GM20000 (cell line): ENCODE data around the gene SMAD4.

ENCODE experiments used
- DNase-seq: peaks from one replicate; pipeline ENCODE4 v3.0.0; 2012; ENCODE audit warnings: low spot score
- CTCF ChIP-seq: IDR thresholded peaks from 2 replicates; pipeline ENCODE4 v1.5.1; 2012; ENCODE audit warnings: mild to moderate bottlenecking, control low read depth; ENCODE audit errors: extremely low read depth, missing control alignments

Gene SMAD4

DNA sequence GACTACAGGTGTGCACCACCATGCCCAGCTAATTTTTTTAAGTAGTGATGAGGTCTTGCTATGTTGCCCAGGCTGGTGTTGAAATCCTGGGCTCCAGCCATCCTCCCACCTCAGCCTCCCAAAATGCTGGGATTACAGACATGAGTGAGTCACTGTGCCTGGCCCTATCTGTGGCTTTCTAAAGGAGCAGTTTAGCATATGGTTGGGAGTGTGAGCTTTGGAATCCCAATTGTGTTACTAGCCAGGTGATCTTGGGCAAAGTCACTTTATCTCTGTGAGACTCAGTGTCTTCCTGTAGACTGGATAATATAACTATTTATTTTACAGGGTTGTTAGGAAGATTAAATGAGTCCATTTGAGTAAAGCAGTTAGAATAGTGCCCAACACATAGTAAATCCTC, 19.8 kb upstream of the SMAD4 start:
- no peak for TF ChIP-seq CTCF

DNA sequence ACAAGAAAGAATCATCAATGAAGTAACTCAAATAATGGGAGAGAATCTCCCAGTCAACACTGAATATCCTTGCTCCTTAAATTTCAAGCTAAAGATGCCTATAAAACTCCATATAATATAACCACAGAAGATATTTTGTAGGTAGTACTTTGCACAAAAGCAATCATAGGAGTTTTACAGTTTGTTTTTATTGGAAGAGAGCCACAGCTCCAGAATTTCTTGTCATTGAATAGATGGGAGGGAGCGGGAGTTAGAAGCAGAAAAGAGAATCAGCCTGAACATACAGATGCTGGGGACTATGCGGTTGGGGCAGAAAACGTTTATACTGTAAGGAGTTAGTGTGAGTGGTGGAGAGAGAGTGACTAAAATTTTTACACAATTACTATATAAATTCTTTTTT, 18.3 kb upstream of the SMAD4 start:
- no peak for TF ChIP-seq CTCF
- no peak for DNase-seq

More for the DNA sequence above, 19.8 kb upstream of the SMAD4 start:
- DNase-seq = no peak

GRCh38 chr18:51012441-51012840, 17.6 kb upstream of the SMAD4 start:
- TF ChIP-seq CTCF = no peak
- no peak for DNase-seq

DNA sequence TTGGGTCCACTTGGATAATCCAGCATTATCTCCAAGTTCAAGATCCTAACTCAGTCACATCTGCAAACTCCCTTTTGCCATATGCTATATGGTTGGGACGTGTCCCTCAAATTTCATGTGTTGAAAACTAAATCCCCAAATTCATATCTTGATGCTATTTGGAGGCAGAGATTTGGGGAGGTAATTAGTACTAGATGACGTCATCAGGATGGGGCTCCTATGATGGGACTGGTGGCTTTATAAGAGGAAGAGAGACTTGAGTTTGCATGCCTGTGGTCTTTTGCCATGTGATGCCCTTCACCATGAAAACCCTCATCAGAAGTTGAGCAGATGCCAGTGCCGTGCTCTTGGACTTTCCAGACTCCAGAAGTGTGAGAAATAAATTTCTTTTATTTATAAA, 16.8 kb upstream of the SMAD4 start:
- DNase-seq = no peak
- no peak for TF ChIP-seq CTCF

- no peak for TF ChIP-seq CTCF
- DNase-seq = no peak
Measured at GRCh38 chr18:51017140-51017879, 12.7 kb upstream of the SMAD4 start.

DNA sequence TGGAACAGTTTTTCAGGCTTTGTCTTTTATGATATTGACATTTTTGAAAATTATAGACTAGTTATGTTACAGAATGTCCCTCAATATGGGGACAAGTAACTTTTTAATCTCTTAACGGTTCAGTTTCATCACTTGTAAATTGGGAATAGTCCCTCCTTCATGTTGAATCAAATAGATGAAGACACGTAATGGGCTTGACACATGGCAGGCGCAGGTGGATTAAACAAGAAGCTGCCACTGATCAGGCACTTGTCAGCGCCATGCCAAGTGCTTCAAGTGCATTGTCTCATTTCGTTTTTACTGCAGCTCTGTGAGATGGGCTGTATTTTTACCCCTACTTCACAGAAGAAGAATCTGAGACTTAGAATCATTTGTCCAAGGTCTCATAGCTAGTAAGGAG, 9.5 kb upstream of the SMAD4 start:
- DNase-seq = no peak
- no peak for TF ChIP-seq CTCF

- DNase-seq = no peak
- TF ChIP-seq CTCF = no peak
Measured at GRCh38 chr18:51021226-51021965, 8.6 kb upstream of the SMAD4 start.
